H1 (cell line): ENCODE data around the gene ARHGEF16. TPM values are rescaled to one million over a fixed set of nuclear protein-coding genes. Genes with fewer than 3 reads are reported as not detected.

Source experiments
- CTCF ChIA-PET: fragments of 300-600 bp; sonication (Branson Sonifier 250); formaldehyde crosslinking; loops from one replicate; lab custom pipeline; 2021; ENCODE audit not compliant: partially characterized antibody; lab: Charles Lee
- POLR2A ChIA-PET: fragments of 300-600 bp; sonication (Branson Sonifier 250); formaldehyde crosslinking; loops from one replicate; lab custom pipeline; 2021; ENCODE audit warnings: inconsistent platforms; ENCODE audit not compliant: partially characterized antibody; lab: Charles Lee
- DNase-seq, 2 experiments: peaks; one replicate each; pipeline versions ENCODE4 v3.0.0 to v3.0.0-alpha.2; 2010 to 2022; ENCODE audit warnings: low spot score in 2 of 2, low read depth in 1 of 2, mixed read lengths in 1 of 2
- FAIRE-seq: peaks from 2 replicates; lab custom pipeline; 2011; peaks lifted over from hg19 to GRCh38; lab: Jason Lieb, UNC
- H2AFZ ChIP-seq: 2 replicates; pipeline ENCODE4 v1.8.1; 2012; ENCODE audit warnings: low read length, inconsistent platforms
- H2AK5ac ChIP-seq: 2 replicates; pipeline ENCODE4 v1.6.1; 2013; ENCODE audit warnings: low read depth, low read length
- H2BK120ac ChIP-seq: replicated peaks from 2 replicates; pipeline ENCODE3; 2013; ENCODE audit warnings: low read depth, low read length, inconsistent platforms
- H2BK12ac ChIP-seq: 2 replicates; pipeline ENCODE4 v1.6.1; 2013; ENCODE audit warnings: low read depth, low read length
- H2BK15ac ChIP-seq: 2 replicates; pipeline ENCODE4 v1.6.1; 2013; ENCODE audit warnings: low read length
- H2BK20ac ChIP-seq: 2 replicates; pipeline ENCODE4 v1.6.1; 2013; ENCODE audit warnings: low read length
- H2BK5ac ChIP-seq: 2 replicates; pipeline ENCODE4 v1.6.1; 2013; ENCODE audit warnings: low read depth, low read length
- H3K14ac ChIP-seq: 2 replicates; pipeline ENCODE4 v1.6.1; 2013; ENCODE audit warnings: inconsistent platforms; ENCODE audit not compliant: insufficient read length
- H3K18ac ChIP-seq: 2 replicates; pipeline ENCODE4 v1.6.1; 2013; ENCODE audit warnings: low read length; ENCODE audit errors: extremely low read depth
- H3K23ac ChIP-seq: 2 replicates; pipeline ENCODE4 v1.6.1; 2013; ENCODE audit warnings: inconsistent platforms; ENCODE audit not compliant: insufficient read length
- H3K23me2 ChIP-seq: 2 replicates; pipeline ENCODE4 v1.6.1; 2013; ENCODE audit warnings: low read depth, low read length
- H3K27ac ChIP-seq: 2 replicates; pipeline ENCODE4 v1.6.1; 2011; ENCODE audit warnings: low read depth, low read length, inconsistent platforms
- H3K27me3 ChIP-seq, 4 experiments: replicated peaks in 1 of 4; 1 replicate in 1 of 4; 2 replicates in 3 of 4; pipeline versions ENCODE4 v1.6.1 to v1.8.1; 2011 to 2013; ENCODE audit warnings: low read length in 3 of 4, mild to moderate bottlenecking in 3 of 4, inconsistent platforms in 2 of 4, mixed read lengths in 2 of 4, moderate library complexity in 1 of 4; ENCODE audit not compliant: control insufficient read depth in 3 of 4, insufficient read depth in 3 of 4; ENCODE audit errors: extremely low read depth in 1 of 4
- H3K36me3 ChIP-seq, 4 experiments: 2 replicates each; pipeline versions ENCODE4 v1.6.1 to v1.8.1; 2011 to 2013; ENCODE audit warnings: mild to moderate bottlenecking in 4 of 4, low read length in 3 of 4, moderate library complexity in 2 of 4, control low read depth in 1 of 4, inconsistent platforms in 1 of 4; ENCODE audit not compliant: insufficient read depth in 4 of 4, control insufficient read depth in 2 of 4
- H3K4ac ChIP-seq: replicated peaks from 2 replicates; pipeline ENCODE3; 2013; ENCODE audit warnings: low read length, low read depth, mixed read lengths, inconsistent platforms; ENCODE audit not compliant: insufficient read length
- H3K4me1 ChIP-seq, 4 experiments: replicated peaks in 1 of 4; 1 replicate in 1 of 4; 2 replicates in 3 of 4; pipeline versions ENCODE4 v1.6.1 to v1.8.1; 2011 to 2013; ENCODE audit warnings: low read length in 3 of 4, inconsistent platforms in 2 of 4, mixed read lengths in 1 of 4; ENCODE audit not compliant: insufficient read depth in 4 of 4, control insufficient read depth in 3 of 4
- H3K4me2 ChIP-seq, 2 experiments: 2 replicates each; pipeline versions ENCODE4 v1.6.1 to v1.8.1; 2011 to 2013; ENCODE audit warnings: low read depth in 2 of 2, low read length in 2 of 2, control low read depth in 1 of 2, inconsistent platforms in 1 of 2, mild to moderate bottlenecking in 1 of 2; ENCODE audit not compliant: insufficient read depth in 1 of 2
- H3K4me3 ChIP-seq, 4 experiments: fragments of 200-600, 300-600 bp in 1 of 4; sonication (generic), shearing (Covaris generic), sonication (Bioruptor Twin) in 1 of 4; 2 replicates each; pipeline versions ENCODE4 v1.5.1 to v1.8.1; 2011 to 2016; ENCODE audit warnings: low read length in 4 of 4, low read depth in 3 of 4, control low read depth in 2 of 4, inconsistent platforms in 2 of 4, mild to moderate bottlenecking in 2 of 4, mixed read lengths in 1 of 4, moderate library complexity in 1 of 4; ENCODE audit not compliant: insufficient read depth in 2 of 4; ENCODE audit errors: extremely low read depth in 1 of 4
- H3K56ac ChIP-seq: replicated peaks from 2 replicates; pipeline ENCODE3; 2013; ENCODE audit warnings: low read depth, mild to moderate bottlenecking, mixed read lengths, low read length, inconsistent platforms; ENCODE audit not compliant: insufficient read length
- H3K79me1 ChIP-seq: 2 replicates; pipeline ENCODE4 v1.6.1; 2013; ENCODE audit warnings: low read depth, low read length, control low read depth
- H3K79me2 ChIP-seq, 2 experiments: 2 replicates each; pipeline versions ENCODE4 v1.6.1 to v1.8.1; 2012 to 2013; ENCODE audit warnings: low read length in 2 of 2, mild to moderate bottlenecking in 2 of 2, inconsistent platforms in 1 of 2; ENCODE audit not compliant: insufficient read depth in 2 of 2, control insufficient read depth in 1 of 2
- H3K9ac ChIP-seq, 4 experiments: replicated peaks in 1 of 4; 1 replicate in 1 of 4; 2 replicates in 3 of 4; pipeline versions ENCODE4 v1.6.1 to v1.8.1; 2011 to 2013; ENCODE audit warnings: low read depth in 3 of 4, low read length in 3 of 4, control low read depth in 2 of 4, mild to moderate bottlenecking in 2 of 4, moderate library complexity in 2 of 4, inconsistent platforms in 1 of 4; ENCODE audit errors: extremely low read depth in 1 of 4
- H3K9me3 ChIP-seq, 2 experiments: 2 replicates each; pipeline versions ENCODE4 v1.6.1 to v1.8.1; 2012 to 2013; ENCODE audit warnings: mild to moderate bottlenecking in 2 of 2, moderate library complexity in 2 of 2, control low read depth in 1 of 2, inconsistent platforms in 1 of 2, low read depth in 1 of 2, low read length in 1 of 2, mixed read lengths in 1 of 2; ENCODE audit not compliant: insufficient read depth in 2 of 2
- H4K20me1 ChIP-seq, 2 experiments: replicated peaks in 1 of 2; 2 replicates each; pipeline versions ENCODE3 to v1.8.1; 2011 to 2013; ENCODE audit warnings: inconsistent platforms in 2 of 2, low read length in 2 of 2, mild to moderate bottlenecking in 1 of 2; ENCODE audit not compliant: insufficient read depth in 2 of 2, control insufficient read depth in 1 of 2
- H4K5ac ChIP-seq: 2 replicates; pipeline ENCODE4 v1.6.1; 2013; ENCODE audit warnings: low read length, low read depth, mixed read lengths, inconsistent platforms; ENCODE audit not compliant: insufficient read length
- H4K8ac ChIP-seq: 2 replicates; pipeline ENCODE4 v1.8.0; 2013; ENCODE audit warnings: mild to moderate bottlenecking, moderate library complexity, low read length, inconsistent platforms; ENCODE audit not compliant: insufficient read depth; ENCODE audit errors: extremely low read depth
- H4K91ac ChIP-seq: replicated peaks from 2 replicates; pipeline ENCODE3; 2013; ENCODE audit warnings: low read length, mixed read lengths, inconsistent platforms; ENCODE audit not compliant: insufficient read length
- ASH2L ChIP-seq: fragments of 200-600, 300-600 bp; sonication (generic); IDR thresholded peaks from one replicate; pipeline ENCODE4 v1.7.1; 2017; ENCODE audit warnings: low read length
- CBX5 ChIP-seq: fragments of 300-800, 300-1000 bp; sonication (generic); IDR thresholded peaks from 2 replicates; pipeline ENCODE4 v1.7.1; 2016; ENCODE audit warnings: antibody characterized with exemption, low read length, low read depth
- EGR1 ChIP-seq: IDR thresholded peaks from 2 replicates; pipeline ENCODE4 v1.6.1; 2011; ENCODE audit warnings: low read depth, low read length, borderline replicate concordance
- FOSL1 ChIP-seq: IDR thresholded peaks from 2 replicates; pipeline ENCODE4 v1.6.1; 2011; ENCODE audit warnings: mild to moderate bottlenecking, low read depth, low read length, moderate library complexity; ENCODE audit not compliant: insufficient read depth
- GTF2F1 ChIP-seq: IDR thresholded peaks from 2 replicates; pipeline ENCODE4 v1.6.1; 2012; ENCODE audit warnings: low read depth, low read length, improper control_type of control experiment, borderline replicate concordance
- HDAC2 ChIP-seq, 2 experiments: fragments of 300-600 bp in 1 of 2; sonication (generic) in 1 of 2; IDR thresholded peaks; 2 replicates each; pipeline ENCODE4 v1.6.1; 2011 to 2012; ENCODE audit warnings: low read depth in 2 of 2, low read length in 2 of 2, mild to moderate bottlenecking in 2 of 2, moderate library complexity in 2 of 2, borderline replicate concordance in 1 of 2, inconsistent platforms in 1 of 2
- KDM1A ChIP-seq: fragments of 200-600, 300-600 bp; sonication (generic); IDR thresholded peaks from 2 replicates; pipeline ENCODE4 v1.7.1; 2016; ENCODE audit warnings: mild to moderate bottlenecking, low read length, borderline replicate concordance
- POLR2A ChIP-seq, 2 experiments: IDR thresholded peaks; 1 replicate in 1 of 2; 2 replicates in 1 of 2; pipeline ENCODE4 v1.6.1; 2011; ENCODE audit warnings: low read depth in 2 of 2, low read length in 2 of 2, mild to moderate bottlenecking in 2 of 2; ENCODE audit errors: control extremely low read depth in 1 of 2
- POU5F1 ChIP-seq: IDR thresholded peaks from 2 replicates; pipeline ENCODE4 v1.6.1; 2011; ENCODE audit warnings: low read depth, mild to moderate bottlenecking, low read length, moderate library complexity
- RFX5 ChIP-seq: IDR thresholded peaks from 2 replicates; pipeline ENCODE4 v1.6.1; 2011; ENCODE audit warnings: low read depth, low read length, improper control_type of control experiment, borderline replicate concordance
- SP1 ChIP-seq: IDR thresholded peaks from 2 replicates; pipeline ENCODE4 v1.6.1; 2011; ENCODE audit warnings: low read depth, low read length
- TCF12 ChIP-seq: IDR thresholded peaks from 2 replicates; pipeline ENCODE4 v1.6.1; 2011; ENCODE audit warnings: low read depth, mild to moderate bottlenecking, low read length
- WGBS, 2 experiments: shearing (Covaris generic) in 1 of 2; methylation state at CpG; one replicate each; pipeline versions ENCODE4 v1.1.6 to v1.1.7; 2013 to 2015; ENCODE audit warnings: low lambda C conversion rate in 2 of 2, mixed read lengths in 2 of 2, inconsistent platforms in 1 of 2, low coverage in 1 of 2, missing lambda C conversion rate in 1 of 2; ENCODE audit not compliant: insufficient replicate concordance in 2 of 2, insufficient coverage in 1 of 2, insufficient read length in 1 of 2; ENCODE audit errors: extremely low coverage in 1 of 2, missing lambda C conversion rate in 1 of 2; 5-methylcytosine and 5-hydroxymethylcytosine counted together
- polyA plus RNA-seq, 7 experiments: library from polyadenylated mRNA; depleted of rRNA in 3 of 7; stranded (reverse) in 5 of 7; unstranded in 2 of 7; fragments of >200 nt in 5 of 7; fragments of 200-250 nt in 2 of 7; gene quantifications; 1 replicate in 5 of 7; 2 replicates in 1 of 7; 4 replicates in 1 of 7; pipeline versions ENCODE4 v1.2.1 to v1.2.3, GENCODE V29; 2011 to 2013; ENCODE audit warnings: missing spikeins in 2 of 7, mixed read lengths in 2 of 7
- total RNA-seq: library from RNA; stranded (reverse); fragmentation: NEBNext Ultra II Directional; extraction: Animal tissue kit (Norgen Biotek cat#: 25700); gene quantifications from 2 replicates; pipeline ENCODE4 v1.2.1, GENCODE V29; 2021
- TF ChIP-seq, protein P1 (sequence below): IDR thresholded peaks from 2 replicates; pipeline ENCODE4 v1.6.1; 2012; ENCODE audit warnings: inconsistent platforms
- TF ChIP-seq, protein P2 (sequence below): IDR thresholded peaks from 2 replicates; pipeline ENCODE4 v1.6.1; 2011; ENCODE audit warnings: low read length, improper control_type of control experiment

Gene ARHGEF16
- total and polyA plus RNA-seq, 2 of the 8 experiments (the other 6 are each of a cell fraction or from before 2014, with no cell fraction given) = 18.3 to 20.7 TPM

DNA sequence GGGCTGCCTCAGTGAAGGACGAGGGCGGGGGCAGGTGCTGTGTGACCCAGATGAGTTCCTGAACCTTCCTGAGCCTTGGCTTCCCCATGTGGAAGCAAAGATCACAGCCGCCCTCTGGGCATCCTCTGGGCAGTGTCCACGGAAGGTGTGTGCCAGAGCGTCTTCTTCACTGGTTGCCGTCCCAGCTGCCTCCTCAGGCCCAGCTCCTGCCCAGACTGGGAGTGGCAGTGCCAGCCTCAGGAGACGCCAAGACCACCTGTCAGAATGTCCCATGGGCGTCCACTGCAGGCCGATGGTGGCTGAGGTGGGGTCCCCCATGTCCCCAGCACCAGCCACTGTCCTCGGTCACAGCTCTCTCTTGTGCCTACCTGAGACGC, 10.2 kb downstream of the ARHGEF16 start:
- Histone ChIP-seq H2BK15ac (no peak overlapping the region), H4K91ac (no peak overlapping the region), H3K9ac (no peak overlapping the region), H3K23ac (no peak overlapping the region), H4K5ac (no peak overlapping the region), H3K4ac (no peak overlapping the region), H3K14ac (no peak overlapping the region), H2AFZ (no peak overlapping the region), H3K36me3 (peaks cover 0 to 4% (median 0%) of the 10 kb centered on the region in 4 experiments; a peak in 1 of 8 replicates), H3K4me2 (no peak overlapping the region), H3K4me1 (no peaks in the 10 kb centered on the region), H2BK120ac (no peak overlapping the region), H2BK5ac (no peak overlapping the region), H3K23me2 (no peaks in the 10 kb centered on the region), H3K4me3 (no peak overlapping the region), H2BK12ac (no peak overlapping the region), H3K79me1 (0 out of 2 replicates have a peak, but pooled peaks cover 5% of the 10 kb centered on the region), H3K27me3 (no peaks in the 10 kb centered on the region), H4K8ac (no peak overlapping the region), H3K9me3 (no peaks in the 10 kb centered on the region), H3K56ac (no peak overlapping the region), H4K20me1 (peaks cover 0 to 9% of the 10 kb centered on the region in 2 experiments), H2BK20ac (no peak overlapping the region), H2AK5ac (no peak overlapping the region), H3K79me2 (no peaks in the 10 kb centered on the region), H3K27ac (no peak overlapping the region), H3K18ac (no peak overlapping the region)
- ChIA-PET CTCF (interaction anchor here (0.9 to 2.8 kb wide), 6 partner anchors 9 to 132 kb away, joined by 3 to 23 read pairs (median 4); no protein-coding TSS in a partner anchor), POLR2A (no interaction called here)
- FAIRE-seq (no peak), DNase-seq (no peak)
- 83% methylated on average over 11 of the region's 11 CpGs; no CpG with 5 or more reads in 1 of the 2 experiments for WGBS, 2 experiments
- no peak for TF ChIP-seq KDM1A
- no peak for TF ChIP-seq CBX5
- TF ChIP-seq, protein P1, sequence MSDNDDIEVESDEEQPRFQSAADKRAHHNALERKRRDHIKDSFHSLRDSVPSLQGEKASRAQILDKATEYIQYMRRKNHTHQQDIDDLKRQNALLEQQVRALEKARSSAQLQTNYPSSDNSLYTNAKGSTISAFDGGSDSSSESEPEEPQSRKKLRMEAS = no peak
- no peak for TF ChIP-seq HDAC2 (IDR thresholded peaks at IDR 0.05; ENCODE audit: borderline replicate concordance in 1 of 2, low read depth in 2 of 2, low read length in 2 of 2)
- TF ChIP-seq ASH2L = no peak
- no peak for TF ChIP-seq RFX5
- no peak for TF ChIP-seq POLR2A (IDR thresholded peaks at IDR 0.05; ENCODE audit: control extremely low read depth in 1 of 2, low read depth in 2 of 2, low read length in 2 of 2)
- TF ChIP-seq, protein P2, sequence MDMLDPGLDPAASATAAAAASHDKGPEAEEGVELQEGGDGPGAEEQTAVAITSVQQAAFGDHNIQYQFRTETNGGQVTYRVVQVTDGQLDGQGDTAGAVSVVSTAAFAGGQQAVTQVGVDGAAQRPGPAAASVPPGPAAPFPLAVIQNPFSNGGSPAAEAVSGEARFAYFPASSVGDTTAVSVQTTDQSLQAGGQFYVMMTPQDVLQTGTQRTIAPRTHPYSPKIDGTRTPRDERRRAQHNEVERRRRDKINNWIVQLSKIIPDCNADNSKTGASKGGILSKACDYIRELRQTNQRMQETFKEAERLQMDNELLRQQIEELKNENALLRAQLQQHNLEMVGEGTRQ = no peak
- no peak for TF ChIP-seq POU5F1
- TF ChIP-seq GTF2F1 = no peak
- no peak for TF ChIP-seq EGR1
- no peak for TF ChIP-seq FOSL1
- TF ChIP-seq TCF12 = no peak
- no peak for TF ChIP-seq SP1
